Measurements from ENCODE around the gene SKIDA1.

Gene SKIDA1

GRCh38 chr10:21475393-21475792 is 50.1 kb downstream of the SKIDA1 start:
- DNase-seq (ENCODE audit: low read depth, low spot score): no peak
- no peak overlapping the region for H3K9ac ChIP-seq (ENCODE audit: insufficient read length)
- H3K4me3 ChIP-seq: no peak overlapping the region
- H3K36me3 ChIP-seq (ENCODE audit: insufficient read depth, low read length): no peaks in the 10 kb centered on the region
- no peaks in the 10 kb centered on the region for H3K9me3 ChIP-seq (ENCODE audit: low read depth, low read length)
- no peak for TF ChIP-seq FOXP2 (optimal IDR thresholded peaks at IDR 0.05; ENCODE audit: control extremely low read depth, extremely low read length, insufficient read depth)
- TF ChIP-seq EZH2 (IDR thresholded peaks at IDR 0.05): no peak
- no peak overlapping the region for H3K27ac ChIP-seq

DNA sequence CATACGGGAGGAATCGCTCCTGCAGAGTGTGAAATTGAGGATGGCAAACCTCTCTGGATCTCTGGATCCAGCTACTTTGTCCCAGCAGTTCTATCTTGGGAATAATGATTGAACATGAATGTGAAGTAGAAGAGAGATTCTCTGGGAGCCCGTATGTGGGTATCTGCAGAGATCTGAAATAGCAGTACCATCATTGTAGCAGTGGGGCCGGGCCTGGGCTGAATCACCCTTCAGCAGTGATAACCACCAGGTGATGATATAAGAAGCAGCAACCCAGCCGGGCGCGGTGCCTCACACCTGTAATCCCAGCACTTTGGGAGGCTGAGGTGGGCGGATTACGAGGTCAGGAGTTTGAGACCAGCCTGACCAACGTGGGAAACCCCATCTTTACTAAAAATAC is 51.9 kb downstream of the SKIDA1 start:
- Histone ChIP-seq H3K9me3 (ENCODE audit: low read depth, low read length) (no peaks in the 10 kb centered on the region), H3K27ac (no peak overlapping the region), H3K4me3 (no peak overlapping the region), H3K36me3 (ENCODE audit: insufficient read depth, low read length) (no peaks in the 10 kb centered on the region), H3K9ac (ENCODE audit: insufficient read length) (no peak overlapping the region)
- TF ChIP-seq EZH2 (IDR thresholded peaks at IDR 0.05) (no peak), FOXP2 (optimal IDR thresholded peaks at IDR 0.05; ENCODE audit: control extremely low read depth, extremely low read length, insufficient read depth) (no peak), POLR2AphosphoS5 (IDR thresholded peaks at IDR 0.05; ENCODE audit: borderline replicate concordance, low read depth, low read length) (no peak)
- DNase-seq (ENCODE audit: low read depth, low spot score): no peak

- no peaks in the 10 kb centered on the region for H3K9me3 ChIP-seq (ENCODE audit: low read depth, low read length)
- DNase-seq (ENCODE audit: low read depth, low spot score): no peak
- no peak for TF ChIP-seq POLR2AphosphoS5 (IDR thresholded peaks at IDR 0.05; ENCODE audit: borderline replicate concordance, low read depth, low read length)
- no peak for TF ChIP-seq EZH2 (IDR thresholded peaks at IDR 0.05)
- no peak for TF ChIP-seq FOXP2 (optimal IDR thresholded peaks at IDR 0.05; ENCODE audit: control extremely low read depth, extremely low read length, insufficient read depth)
Observed at GRCh38 chr10:21473135-21473534, 52.3 kb downstream of the SKIDA1 start.

GRCh38 chr10:21468086-21468485 is 57.4 kb downstream of the SKIDA1 start:
- no peak for TF ChIP-seq FOXP2 (optimal IDR thresholded peaks at IDR 0.05; ENCODE audit: control extremely low read depth, extremely low read length, insufficient read depth)
- TF ChIP-seq POLR2AphosphoS5 (IDR thresholded peaks at IDR 0.05; ENCODE audit: borderline replicate concordance, low read depth, low read length): no peak
- TF ChIP-seq EZH2 (IDR thresholded peaks at IDR 0.05): no peak

More at GRCh38 chr10:21473135-21473534, 52.3 kb downstream of the SKIDA1 start:
- Histone ChIP-seq H3K36me3 (ENCODE audit: insufficient read depth, low read length) (no peaks in the 10 kb centered on the region), H3K9ac (ENCODE audit: insufficient read length) (no peak overlapping the region), H3K4me3 (no peak overlapping the region), H3K27ac (no peak overlapping the region)

DNA sequence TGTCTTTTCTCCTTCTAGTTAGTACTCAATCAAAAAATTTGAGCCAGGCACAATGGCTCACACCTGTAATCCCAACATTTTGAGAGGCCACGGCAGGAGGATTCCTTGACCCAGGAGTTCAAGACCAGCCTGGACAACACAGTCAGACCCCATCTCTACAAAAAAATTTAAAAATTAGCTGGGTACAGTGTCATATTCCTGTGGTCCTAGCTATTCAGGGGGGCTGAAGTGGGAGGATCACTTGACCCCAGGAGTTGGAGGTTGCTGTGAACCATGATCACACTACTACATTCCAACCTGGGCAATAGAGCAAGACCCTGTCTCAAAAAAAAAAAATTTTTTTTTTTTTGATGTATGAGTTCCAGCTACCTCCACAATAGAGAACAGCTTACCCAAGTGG is 57.8 kb downstream of the SKIDA1 start:
- DNase-seq (ENCODE audit: low read depth, low spot score): no peak
- no peak for TF ChIP-seq EZH2 (IDR thresholded peaks at IDR 0.05)
- no peak for TF ChIP-seq FOXP2 (optimal IDR thresholded peaks at IDR 0.05; ENCODE audit: control extremely low read depth, extremely low read length, insufficient read depth)
- TF ChIP-seq POLR2AphosphoS5 (IDR thresholded peaks at IDR 0.05; ENCODE audit: borderline replicate concordance, low read depth, low read length): no peak

More at GRCh38 chr10:21468086-21468485, 57.4 kb downstream of the SKIDA1 start:
- Histone ChIP-seq H3K9me3 (ENCODE audit: low read depth, low read length) (no peaks in the 10 kb centered on the region), H3K36me3 (ENCODE audit: insufficient read depth, low read length) (no peaks in the 10 kb centered on the region), H3K9ac (ENCODE audit: insufficient read length) (no peak overlapping the region), H3K4me3 (no peak overlapping the region), H3K27ac (no peak overlapping the region)
- no peak for DNase-seq (ENCODE audit: low read depth, low spot score)

DNA sequence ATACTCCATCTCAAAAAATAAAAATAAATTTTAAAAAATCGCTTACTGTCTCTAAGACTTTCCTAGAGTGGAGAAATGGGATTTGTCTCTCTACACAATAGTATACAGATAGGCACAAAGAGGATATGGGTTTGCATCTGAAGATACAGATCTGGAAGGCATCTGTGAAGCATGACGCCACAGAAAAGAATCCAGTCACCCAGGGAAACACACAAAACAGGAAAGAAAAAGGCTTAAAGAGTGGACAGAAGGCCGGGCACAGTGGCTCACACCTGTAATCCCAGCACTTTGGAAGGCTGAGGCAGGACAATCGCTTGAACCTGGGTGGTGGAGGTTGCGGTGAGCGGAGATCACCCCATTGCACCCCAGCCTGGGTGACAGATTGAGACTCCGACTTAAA is 61.3 kb downstream of the SKIDA1 start:
- no peak overlapping the region for H3K27ac ChIP-seq
- no peaks in the 10 kb centered on the region for H3K36me3 ChIP-seq (ENCODE audit: insufficient read depth, low read length)
- no peak overlapping the region for H3K4me3 ChIP-seq
- no peak for TF ChIP-seq EZH2 (IDR thresholded peaks at IDR 0.05)
- TF ChIP-seq FOXP2 (optimal IDR thresholded peaks at IDR 0.05; ENCODE audit: control extremely low read depth, extremely low read length, insufficient read depth): no peak
- TF ChIP-seq POLR2AphosphoS5 (IDR thresholded peaks at IDR 0.05; ENCODE audit: borderline replicate concordance, low read depth, low read length): no peak
- DNase-seq (ENCODE audit: low read depth, low spot score): no peak
- no peaks in the 10 kb centered on the region for H3K9me3 ChIP-seq (ENCODE audit: low read depth, low read length)
- no peak overlapping the region for H3K9ac ChIP-seq (ENCODE audit: insufficient read length)

More for the DNA sequence above, 57.8 kb downstream of the SKIDA1 start:
- Histone ChIP-seq H3K4me3 (no peak overlapping the region), H3K9me3 (ENCODE audit: low read depth, low read length) (no peaks in the 10 kb centered on the region), H3K9ac (ENCODE audit: insufficient read length) (no peak overlapping the region), H3K36me3 (ENCODE audit: insufficient read depth, low read length) (no peaks in the 10 kb centered on the region), H3K27ac (no peak overlapping the region)

Data from SK-N-MC (cell line).